Hematopoietic multipotent progenitor cell treated with erythropoietin and hydrocortisone succinate and interleukin-3 and kit ligand, for 17 days (in vitro differentiated cells): ENCODE measurements around the gene ASB15.
"Not testable (repeated sequence)": the region's sequence is repeated elsewhere in the genome, so short reads cannot be mapped to it uniquely, and the experiment has no call there.

Experiments used
- DNase-seq: peaks from one replicate; pipeline ENCODE4 v3.0.0-alpha.2; 2015; ENCODE audit warnings: low spot score

Gene ASB15

GRCh38 chr7:123601530-123601929 lies at the start of gene ASB15:
Gene ASB15, plus strand, starts transcription at chr7:123601821. Its CDS starts 12,682 bp downstream, at chr7:123614503.
- DNase-seq = no peak

GRCh38 chr7:123552134-123552533 lies 49.5 kb upstream of the ASB15 start:
- not testable (repeated sequence) for DNase-seq

GRCh38 chr7:123552641-123553040 lies 49.0 kb upstream of the ASB15 start:
- no peak for DNase-seq

GRCh38 chr7:123553159-123553558 lies 48.5 kb upstream of the ASB15 start:
- DNase-seq = no peak

GRCh38 chr7:123555484-123555883 lies 46.1 kb upstream of the ASB15 start:
- DNase-seq = no peak

- DNase-seq = no peak
Observed at GRCh38 chr7:123557016-123557397, 44.6 kb upstream of the ASB15 start.

- peak; percentile 100 for DNase-seq
Observed at GRCh38 chr7:123557398-123558288, 44.0 kb upstream of the ASB15 start, which contains the start of gene NDUFA5. Gene NDUFA5, minus strand, starts transcription at chr7:123557818. Its CDS starts 23 bp downstream, at chr7:123557795.

- DNase-seq = no peak
Observed at GRCh38 chr7:123558289-123558874, 43.2 kb upstream of the ASB15 start.

- no peak for DNase-seq
Observed at GRCh38 chr7:123562121-123562520, 39.5 kb upstream of the ASB15 start.

- no peak for DNase-seq
Observed at GRCh38 chr7:123569352-123570010, 32.1 kb upstream of the ASB15 start.

- DNase-seq = no peak
Observed at GRCh38 chr7:123570390-123571182, 31.0 kb upstream of the ASB15 start.

GRCh38 chr7:123571187-123571586 lies 30.4 kb upstream of the ASB15 start:
- DNase-seq = no peak

- DNase-seq = no peak
Observed at GRCh38 chr7:123571684-123572083, 29.9 kb upstream of the ASB15 start.

GRCh38 chr7:123573341-123573740 lies 28.3 kb upstream of the ASB15 start:
- DNase-seq = no peak

- DNase-seq = no peak
Observed at GRCh38 chr7:123573896-123574467, 27.6 kb upstream of the ASB15 start.

GRCh38 chr7:123579416-123579815 lies 22.2 kb upstream of the ASB15 start:
- no peak for DNase-seq

- DNase-seq = no peak
Observed at GRCh38 chr7:123580406-123581161, 21.0 kb upstream of the ASB15 start.

GRCh38 chr7:123581162-123581459 lies 20.5 kb upstream of the ASB15 start:
- DNase-seq = no peak

- no peak for DNase-seq
Observed at GRCh38 chr7:123583821-123584220, 17.8 kb upstream of the ASB15 start.

- DNase-seq = no peak
Observed at GRCh38 chr7:123588376-123588775, 13.2 kb upstream of the ASB15 start.

GRCh38 chr7:123594813-123595241 lies 6.8 kb upstream of the ASB15 start:
- DNase-seq = no peak
